Right forelimb (tissue), 1 donor: ENCODE data around the gene NT5DC1.
"Not testable (repeated sequence)": the region's sequence is repeated elsewhere in the genome, so short reads cannot be mapped to it uniquely, and the experiment has no call there.

Source experiments
- DNase-seq: peaks from one replicate; pipeline ENCODE4 v3.0.0-alpha.2; 2018

NT5DC1 gene

DNA sequence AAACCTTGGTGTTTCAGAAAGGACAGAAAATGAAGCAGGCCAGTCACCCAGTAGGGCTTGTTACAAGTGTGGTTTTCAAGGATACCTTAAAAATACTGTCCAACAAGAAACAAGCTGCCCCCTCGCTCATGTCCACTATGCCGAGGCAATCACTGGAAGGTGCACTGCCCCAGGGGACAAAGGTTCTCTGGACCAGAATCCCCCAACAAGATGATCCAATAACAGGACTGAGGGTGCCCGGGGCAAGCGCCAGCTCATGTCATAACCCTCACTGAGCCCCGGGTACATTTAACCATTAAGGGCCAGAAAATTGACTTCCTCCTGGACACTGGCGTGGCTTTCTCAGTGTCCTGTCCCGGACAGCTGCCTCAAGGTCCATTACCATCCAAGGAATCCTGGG, 6.6 kb upstream of the NT5DC1 start:
- DNase-seq: no peak

DNA sequence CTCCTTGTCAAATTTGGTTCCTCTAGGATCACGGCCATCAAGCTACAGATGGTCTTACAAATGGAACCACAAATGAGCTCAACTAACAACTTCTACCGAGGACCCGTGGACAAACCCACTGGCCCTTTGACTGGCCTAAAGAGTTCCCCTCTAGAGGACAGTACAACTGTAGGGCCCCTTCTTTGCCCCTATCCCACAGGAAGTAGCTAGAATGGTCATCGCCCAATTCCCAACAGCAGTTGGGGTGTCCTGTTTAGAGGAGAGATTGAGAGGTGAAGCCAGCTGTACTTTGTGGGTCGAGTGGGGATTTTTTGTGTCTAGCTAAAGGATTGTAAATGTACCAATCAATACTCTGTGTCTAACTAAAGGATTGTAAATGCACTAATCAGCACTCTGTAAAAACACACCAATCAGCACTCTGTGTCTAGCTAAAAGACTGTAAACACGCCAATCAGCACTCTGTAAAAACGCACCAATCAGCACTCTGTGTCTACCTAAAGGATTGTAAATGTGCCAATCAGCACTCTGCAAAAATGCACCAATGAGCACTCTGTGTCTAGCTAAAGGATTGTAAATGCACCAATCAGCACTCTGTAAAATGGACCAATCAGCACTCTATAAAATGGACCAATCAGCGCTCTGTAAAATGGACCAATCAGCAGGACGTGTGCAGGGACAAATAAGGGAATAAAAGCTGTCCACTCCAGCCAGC, 4.4 kb upstream of the NT5DC1 start:
- DNase-seq: not testable (repeated sequence)

DNA sequence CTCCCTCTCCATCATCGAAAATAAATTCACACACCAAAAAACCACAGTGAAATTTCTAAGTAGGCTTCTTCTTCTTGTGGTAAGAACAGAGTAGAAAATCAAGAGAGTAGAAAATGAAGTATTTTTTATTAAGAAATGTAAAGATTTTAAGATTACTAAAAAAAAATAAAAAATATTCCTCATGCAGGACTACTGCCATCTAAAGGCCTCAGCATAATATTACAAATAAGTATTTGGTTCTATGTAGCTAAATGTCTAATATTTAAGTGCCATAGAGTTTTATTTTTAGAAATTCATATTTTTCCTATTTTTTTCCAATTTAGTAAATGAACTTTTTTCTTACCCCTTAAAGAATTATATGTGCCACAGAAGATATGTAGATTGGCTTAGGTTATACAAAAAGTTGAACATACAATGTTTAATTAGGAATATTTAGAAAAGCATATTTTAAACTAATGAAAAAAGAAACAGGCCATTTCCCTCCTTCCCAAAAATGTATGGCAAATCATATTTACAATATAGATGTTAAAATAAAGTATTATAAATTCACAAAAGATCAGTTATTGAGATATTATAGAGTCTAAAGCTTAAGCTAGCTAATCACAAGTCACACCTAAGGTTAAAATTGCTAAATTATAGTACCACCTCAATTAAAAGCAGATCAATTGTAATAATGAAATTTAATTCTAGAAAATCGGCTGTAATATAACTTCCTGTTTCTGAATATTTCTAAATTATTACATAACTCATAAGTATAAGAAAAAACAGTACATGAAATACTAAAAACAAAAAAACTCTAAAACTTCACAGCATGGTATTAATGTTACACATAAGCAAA, 3.5 kb upstream of the NT5DC1 start:
- no peak for DNase-seq

DNA sequence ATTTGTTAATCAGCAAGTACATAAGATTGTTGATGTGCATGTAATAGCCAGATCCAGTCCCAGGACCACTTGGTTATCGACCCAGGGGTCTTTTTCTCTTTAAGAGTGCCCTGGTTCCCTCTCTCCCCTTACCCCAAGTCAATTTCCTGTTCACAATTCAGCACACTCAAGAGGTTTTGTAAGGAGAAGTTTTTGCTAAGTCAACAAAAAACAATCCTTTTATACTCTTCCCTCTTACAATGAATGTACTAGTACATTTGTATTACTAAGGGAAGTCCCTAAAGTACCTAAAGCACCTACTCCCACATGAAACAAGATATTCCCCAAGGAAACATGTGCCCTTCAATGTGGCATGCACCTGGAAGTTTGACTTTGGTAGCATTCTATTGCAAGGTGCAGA, 1.6 kb upstream of the NT5DC1 start:
- DNase-seq: no peak

DNA sequence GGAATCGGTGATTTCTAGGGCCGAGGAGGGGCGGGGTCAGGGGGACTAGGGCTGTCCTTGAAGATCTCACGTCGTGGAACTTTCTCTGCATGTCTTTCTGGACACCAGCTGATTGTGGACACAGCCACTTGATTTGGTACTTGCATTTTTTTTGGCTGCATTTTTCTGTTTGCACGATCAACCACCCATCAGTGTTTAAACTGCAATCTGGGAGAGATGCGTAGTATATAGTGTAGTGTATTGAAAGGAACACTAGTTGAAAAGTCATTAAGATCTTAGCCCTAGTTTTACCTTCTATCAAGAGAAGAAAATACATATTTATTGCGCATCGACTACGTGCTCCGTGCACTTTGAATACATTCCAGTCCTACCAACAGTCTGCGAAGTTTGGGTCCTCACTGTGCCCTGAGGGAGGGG, 657 bp downstream of the NT5DC1 start:
- DNase-seq: no peak

DNA sequence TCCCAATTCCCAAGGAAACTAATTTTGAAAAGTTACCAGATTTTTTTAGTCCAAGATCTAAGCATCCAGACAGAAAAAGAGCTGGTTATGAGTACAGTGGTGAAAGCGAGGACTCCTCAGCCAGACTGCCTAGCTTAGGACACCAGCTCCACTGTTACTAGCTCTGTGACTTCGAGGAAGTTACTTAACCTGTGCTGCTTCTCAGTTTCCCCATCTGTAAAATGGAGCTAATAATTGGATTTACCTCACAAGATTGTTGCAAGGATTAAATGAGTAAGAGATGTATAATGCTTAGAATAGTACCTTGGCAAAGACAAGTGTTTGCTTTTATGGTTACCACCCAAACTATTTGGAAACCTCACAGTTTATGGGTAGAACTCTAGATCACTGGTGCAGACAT, 1.1 kb downstream of the NT5DC1 start:
- no peak for DNase-seq

DNA sequence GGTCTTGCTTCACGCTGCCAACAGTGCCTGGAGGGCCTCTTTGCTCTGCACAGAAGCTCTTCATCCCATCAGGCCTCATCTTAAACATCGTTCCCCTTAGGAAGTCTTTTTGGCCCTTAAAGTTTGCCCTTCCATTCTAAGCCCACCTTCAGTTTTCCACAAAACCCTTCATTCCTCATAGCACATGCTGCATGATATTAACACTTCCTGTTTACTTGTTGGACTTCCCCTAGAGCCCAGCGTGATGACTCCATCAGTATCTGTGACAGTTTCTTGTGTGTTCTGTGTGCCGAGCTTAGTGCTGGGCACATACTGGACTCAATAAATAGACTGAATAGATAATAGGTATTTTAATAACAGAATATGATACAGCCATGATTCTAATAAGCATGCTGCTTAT, 2.2 kb downstream of the NT5DC1 start:
- DNase-seq: no peak

DNA sequence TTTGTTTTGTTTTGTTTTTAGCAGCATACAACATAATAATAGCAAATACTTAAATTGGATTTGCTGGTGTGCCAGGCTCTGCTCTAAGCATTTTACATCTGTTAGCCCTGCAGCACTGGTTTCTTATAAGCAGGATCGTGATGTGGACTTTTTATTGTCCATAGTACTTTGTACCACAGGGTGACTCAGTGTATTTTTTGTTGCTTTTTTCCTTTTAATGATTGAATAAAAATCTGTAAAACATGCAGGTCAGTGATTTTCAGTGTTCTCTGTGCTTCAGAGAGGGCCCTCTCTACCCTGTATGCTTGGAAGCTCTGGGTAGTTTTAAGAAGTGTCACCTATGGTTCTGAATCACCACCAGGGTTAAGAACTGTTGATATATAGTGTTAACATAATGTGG, 4.0 kb downstream of the NT5DC1 start:
- DNase-seq: no peak

DNA sequence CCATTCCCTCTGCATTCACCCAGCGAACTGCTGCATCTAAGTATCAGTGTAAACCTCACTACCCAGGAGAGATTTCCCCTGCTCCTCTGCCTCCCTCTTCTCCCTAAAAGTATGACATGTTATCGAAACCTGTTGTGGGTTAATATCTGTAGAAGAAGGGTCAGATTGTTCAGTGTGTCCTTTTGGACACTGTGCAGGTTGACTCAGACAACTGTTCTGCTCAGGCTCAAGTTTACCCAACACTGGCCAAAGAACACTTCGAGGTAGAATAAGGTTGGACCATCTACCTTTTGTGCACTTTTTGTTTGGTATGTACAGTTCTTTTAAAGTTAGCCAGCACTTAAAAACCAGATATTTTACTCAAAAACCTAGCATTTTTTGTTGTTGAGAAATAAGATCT, 4.6 kb downstream of the NT5DC1 start:
- no peak for DNase-seq

DNA sequence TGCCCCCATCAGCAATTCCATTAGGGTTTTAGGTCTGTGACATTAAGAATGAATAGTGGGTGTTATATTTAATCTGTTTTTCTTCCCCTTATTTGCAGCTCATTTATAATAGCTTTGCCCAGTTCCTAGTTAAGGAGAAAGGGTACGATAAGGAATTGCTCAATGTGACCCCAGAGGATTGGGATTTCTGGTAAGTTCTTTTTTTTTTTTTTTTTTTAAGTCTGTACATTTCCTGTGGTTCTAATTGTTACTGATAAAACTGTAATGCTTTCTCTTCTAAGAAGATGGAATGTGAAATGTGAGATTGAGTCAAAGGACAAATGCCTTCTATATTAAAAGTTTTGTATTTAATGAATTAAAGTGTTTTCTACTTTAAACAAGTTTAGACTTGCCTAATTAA, 5.5 kb downstream of the NT5DC1 start:
- no peak for DNase-seq

DNA sequence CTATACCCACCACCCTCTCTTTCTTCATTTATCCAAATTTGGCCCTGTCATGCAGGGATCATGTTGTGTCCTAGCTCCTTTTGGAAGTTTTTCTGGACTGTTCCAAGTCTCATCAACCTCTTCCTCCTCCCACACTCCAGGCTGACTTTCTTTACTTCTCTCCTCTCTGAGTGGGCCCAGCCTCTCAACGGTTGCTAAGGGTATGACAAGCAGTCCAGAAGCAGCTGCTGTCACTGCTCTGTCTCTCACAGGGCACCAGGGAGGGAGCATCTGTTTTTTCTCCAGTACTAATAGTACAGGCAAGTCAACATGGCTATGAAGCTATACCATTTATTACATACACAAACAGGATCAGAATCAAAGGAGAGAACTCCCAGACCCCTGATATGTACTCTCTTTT, 8.2 kb downstream of the NT5DC1 start:
- DNase-seq: no peak

DNA sequence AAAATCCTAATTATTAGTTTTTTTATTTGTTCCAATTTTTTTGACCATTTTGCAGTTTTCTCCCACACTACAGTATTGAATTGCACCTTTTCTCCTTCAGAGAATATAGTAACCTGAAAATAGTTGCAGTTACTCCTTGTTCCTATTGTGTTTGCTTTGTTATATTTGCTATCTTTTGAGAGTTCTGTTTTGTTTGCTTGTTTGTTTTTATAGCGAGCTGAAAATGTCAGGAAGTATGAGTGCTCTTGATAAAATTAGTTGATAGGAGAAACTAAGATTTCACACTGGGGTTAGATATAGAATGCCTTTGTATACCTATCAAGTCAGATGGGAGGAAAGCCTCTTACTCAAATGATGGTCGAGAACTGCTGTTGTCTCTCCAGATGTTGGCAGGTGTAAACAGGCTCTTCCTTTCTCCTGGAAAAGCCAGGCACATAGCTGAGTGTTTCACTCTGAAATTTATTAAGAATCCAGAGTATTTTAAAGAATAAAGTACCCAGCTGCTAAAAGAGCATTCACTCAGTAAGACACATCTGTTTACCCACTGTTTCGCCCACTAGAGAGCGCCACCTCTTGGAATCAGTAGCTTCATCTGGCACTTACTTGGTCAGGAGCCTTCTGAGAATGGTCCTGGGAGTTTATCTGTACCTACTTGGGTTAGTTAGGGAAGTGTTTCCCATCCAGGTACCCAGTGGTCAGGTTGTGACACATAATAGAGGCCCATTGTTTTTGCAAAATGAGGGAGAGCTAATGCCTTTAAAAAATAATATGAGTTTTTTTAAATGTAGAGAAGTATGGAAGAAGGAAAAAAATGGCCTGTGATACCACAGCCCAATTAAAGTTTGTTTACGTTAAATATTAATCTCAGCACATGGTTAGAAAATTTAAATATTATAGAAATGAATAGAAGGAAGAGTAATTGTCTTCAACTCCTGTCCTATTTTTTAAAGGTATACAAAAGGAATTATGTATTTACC, 11.2 kb downstream of the NT5DC1 start:
- DNase-seq: no peak

DNA sequence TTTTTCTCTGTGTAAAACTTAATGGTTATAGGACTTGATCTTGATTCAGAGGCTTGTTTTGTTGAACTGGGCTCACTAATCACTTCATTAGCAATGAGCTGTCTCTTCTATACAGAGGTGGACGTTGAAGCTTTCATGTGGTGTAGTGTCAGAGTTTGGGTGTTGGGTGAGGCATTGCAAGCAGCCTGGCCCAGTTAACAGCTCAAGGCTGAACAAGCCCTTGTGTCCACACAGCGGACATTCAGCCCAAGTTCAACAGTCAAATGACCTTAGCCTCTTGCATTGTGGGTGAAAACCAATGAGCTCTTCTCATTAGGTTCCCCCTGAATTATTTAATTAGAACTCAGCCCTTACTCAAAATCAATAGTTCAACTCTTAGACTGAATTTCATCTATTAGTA, 12.7 kb downstream of the NT5DC1 start:
- no peak for DNase-seq

DNA sequence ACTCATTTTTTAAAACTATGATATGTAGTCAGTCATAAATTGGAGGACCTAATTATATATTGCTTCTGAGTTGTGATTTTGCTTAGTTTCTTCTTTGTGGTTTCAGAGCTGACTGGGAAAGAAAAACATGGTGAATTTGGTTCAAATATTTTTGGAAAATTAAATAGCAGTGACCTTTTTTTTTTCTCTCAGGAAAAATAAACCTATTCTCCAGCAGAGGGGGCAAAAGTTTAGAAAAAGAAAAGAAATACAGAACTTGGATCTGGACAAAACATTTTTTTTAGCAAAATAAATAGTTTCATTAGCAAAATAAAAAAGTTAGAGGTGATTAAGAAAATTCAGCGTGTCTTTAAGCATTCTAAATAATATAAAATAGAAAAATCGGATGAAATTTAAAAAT, 15.1 kb downstream of the NT5DC1 start:
- DNase-seq: no peak

DNA sequence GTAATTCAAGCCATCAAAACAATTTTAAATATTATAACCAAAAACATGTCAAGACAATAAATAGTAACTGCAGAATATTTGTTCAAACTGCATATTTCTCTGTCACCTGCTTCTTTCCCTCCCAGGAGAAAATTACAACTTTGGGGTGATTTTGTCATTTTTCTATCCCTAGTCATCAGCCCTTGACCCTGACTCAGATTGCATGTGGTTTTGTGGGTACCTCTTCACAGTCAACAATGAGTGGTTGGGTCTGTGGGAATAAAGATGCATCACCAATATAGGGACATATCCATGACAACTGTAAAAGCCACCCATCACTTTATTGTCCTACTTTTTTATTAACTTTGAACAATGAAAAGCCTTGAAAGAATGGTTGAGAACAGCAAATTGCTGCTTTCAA, 18.0 kb downstream of the NT5DC1 start:
- DNase-seq: no peak

DNA sequence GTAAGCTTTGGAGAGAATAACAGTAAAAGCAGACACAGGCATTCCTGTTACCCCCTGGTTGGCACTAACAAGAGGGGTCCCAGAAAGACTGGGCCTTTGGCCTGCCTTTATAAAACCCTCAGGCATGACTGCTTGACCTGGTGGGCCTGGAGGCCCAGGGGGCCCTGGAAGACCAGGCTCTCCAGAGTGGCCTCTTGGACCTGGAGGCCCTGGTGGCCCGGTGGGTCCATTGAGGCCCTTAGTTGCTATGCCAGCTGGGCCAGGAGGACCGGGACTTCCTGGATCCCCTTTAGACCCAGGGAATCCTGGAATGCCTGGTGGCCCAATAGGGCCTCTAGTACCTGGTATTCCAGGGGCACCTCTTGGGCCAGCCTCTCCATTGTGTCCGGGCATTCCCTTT, 19.8 kb downstream of the NT5DC1 start:
- no peak for DNase-seq

DNA sequence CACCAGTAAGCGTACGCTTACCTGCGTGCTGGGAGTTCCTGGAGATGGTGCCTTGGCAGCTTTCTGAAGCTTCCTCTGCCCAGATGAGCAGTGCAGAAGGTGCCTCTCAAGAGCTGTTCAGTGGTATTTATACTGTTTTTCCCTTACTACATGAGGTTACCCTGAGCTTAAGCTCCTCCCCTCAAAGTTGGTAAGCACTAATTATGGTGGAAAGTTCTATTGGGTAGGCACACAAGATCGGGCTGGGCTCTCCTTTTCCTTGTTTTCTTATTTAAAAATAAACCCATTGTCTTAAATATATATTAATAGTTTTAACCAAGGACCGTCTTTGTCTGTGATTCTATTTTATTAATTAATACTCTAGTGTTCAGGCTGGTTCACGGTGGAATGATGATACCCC, 25.4 kb downstream of the NT5DC1 start, which contains the start of gene COL10A1:
TSS of gene COL10A1 (minus strand) at position 101 of the 400 bp plus-strand sequence. CDS start 640 bp downstream, outside the sequence.
- DNase-seq: no peak

DNA sequence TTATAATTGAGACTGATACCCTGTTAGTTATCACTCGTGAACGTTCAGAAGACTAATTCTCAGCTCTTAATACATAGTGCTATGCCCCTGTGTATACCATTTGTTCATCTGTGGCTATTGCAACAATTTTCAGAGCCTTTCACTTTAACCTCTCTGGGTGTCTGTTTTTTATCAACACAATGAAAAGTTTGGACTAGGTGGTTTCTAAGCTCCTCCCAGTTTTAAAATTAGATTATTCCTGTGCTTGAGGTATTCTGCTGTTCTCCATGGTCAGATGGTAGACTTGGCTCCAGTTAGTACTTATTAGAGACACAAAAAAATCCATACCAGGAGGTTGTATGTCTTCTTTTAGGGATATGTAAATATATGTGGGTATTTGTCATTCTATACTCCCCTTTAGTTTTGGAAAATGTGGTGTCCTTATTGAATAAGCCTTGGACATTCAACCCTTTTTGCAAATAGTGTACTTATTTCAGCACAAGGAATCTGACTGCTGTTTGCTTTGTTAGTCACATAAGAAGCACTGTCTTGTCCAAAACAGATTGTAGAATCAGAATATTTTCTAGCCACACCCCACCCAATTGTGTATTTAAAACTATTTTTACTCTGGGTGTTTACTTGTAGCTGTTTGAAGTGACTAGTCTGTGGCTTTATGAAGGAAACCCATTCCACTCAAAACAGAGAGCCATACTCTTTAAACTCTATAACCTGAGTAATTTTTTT, 27.3 kb downstream of the NT5DC1 start:
- no peak for DNase-seq

DNA sequence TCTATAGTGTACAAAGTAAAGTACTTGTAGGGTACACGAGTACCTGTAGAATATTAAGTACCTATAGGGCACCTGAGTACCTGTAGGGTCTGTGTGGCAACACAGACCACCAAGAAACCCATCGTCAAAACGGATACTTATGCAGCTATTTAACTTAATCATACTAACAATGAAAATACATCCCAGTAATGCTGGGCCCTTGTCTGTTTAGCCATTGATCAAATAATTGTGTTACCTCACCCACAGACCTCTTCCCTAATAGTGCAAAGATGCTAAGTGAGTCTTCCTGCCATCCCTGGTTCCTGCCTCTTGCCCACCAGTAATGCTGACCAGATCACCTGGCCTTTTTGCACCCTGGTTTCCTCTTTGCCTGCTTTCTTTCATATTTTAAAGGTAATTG, 32.8 kb downstream of the NT5DC1 start:
- DNase-seq: no peak

DNA sequence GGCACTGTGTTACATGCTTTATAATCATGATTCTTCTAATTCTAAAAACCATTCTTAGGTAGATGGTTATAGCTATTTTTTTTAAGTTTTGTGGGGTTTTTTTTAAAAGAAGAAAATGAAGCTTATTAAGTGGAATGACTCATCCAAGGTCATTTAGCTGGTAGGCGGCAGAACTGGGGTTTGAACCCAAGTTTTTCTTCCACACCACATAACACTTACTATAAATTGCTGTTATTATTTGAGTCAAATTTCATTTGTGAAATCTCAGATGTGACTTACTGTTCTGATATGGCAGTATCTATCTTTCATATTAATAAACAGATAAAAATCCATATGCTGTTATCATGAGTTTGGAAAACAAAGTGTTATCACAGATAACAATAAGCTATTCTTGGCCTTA, 35.7 kb downstream of the NT5DC1 start:
- DNase-seq: no peak

DNA sequence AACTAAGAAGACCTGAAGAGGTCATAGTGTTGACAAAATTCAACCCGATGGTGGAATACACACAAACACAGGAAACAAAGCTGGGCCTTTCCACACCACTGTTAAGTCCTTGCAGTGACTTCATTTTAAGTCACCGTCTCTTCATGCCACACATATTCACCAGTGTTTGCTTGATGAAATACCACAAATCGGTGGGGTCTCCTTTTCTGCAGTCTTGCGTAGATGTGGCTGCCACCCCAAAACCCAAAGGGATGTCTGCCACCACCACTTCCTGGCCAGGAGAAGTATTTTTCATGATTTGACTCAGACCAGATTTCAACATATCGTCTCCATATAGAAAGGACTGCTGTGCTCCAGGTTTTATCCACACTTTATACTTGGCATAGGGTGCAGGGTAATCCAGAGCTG, 36.3 kb downstream of the NT5DC1 start:
- no peak for DNase-seq

DNA sequence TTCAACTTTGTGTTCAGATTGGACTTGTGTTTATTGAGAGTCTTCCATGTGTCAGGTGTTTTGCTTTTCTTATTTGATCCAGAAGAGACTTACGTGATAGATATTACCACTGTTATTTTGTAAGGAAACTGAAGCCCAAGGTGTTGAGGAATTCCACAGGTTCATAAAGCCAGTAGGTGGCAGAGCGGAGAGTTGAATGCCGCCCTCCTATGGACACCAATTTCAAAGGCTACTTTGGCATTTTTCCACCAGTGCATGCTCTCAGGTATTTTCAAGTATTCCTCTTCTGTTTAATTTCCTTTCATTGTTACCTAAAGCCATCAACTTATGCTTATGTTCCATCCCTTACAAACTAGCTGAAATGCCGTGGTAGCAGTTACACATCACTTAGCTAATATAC, 39.3 kb downstream of the NT5DC1 start:
- DNase-seq: no peak

DNA sequence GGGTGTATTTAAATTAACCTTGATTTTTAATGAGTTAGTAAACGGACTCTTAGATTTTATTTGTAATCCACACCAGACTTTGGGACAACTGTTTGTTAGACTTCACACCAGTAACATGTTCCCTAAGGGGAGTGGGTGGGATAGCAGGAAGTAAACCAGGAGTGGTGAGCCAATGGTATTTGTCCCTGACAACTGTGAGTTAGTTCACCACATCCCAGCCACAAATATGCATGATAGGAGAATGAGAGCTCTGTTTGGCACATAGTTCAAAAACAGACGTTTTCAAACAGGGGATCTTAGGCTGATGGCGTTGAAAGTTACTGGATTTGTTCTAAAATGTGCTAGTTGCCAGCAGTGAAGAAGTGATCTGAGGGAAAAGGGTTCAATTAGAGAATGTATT, 44.0 kb downstream of the NT5DC1 start:
- DNase-seq: no peak
